Breast epithelium (tissue), 3 donors: ENCODE results near the gene TANGO6.

Experiments
- CTCF ChIP-seq, 3 donors: fragments of 450-650 bp; IDR thresholded peaks; one replicate each; pipeline ENCODE4 v1.5.1; 2016 to 2017; ENCODE audit warnings: antibody characterized with exemption in 3 of 3, mild to moderate bottlenecking in 3 of 3, moderate library complexity in 3 of 3
- POLR2AphosphoS5 ChIP-seq, 3 donors: sonication (generic); formaldehyde crosslinking; IDR thresholded peaks; one replicate each; pipeline ENCODE4 v1.6.1; 2017; ENCODE audit warnings: antibody characterized with exemption in 3 of 3

- TF ChIP-seq POLR2AphosphoS5 (IDR thresholded peaks at IDR 0.05) (no peak), CTCF (IDR thresholded peaks at IDR 0.05) (no peak)
Observed at GRCh38 chr16:69116906-69117305, 273.6 kb downstream of the TANGO6 start.
